GM18526 (cell line): ENCODE data around the gene SERPINH1.

Source experiments
- POLR2A ChIP-seq: IDR thresholded peaks from 3 replicates; pipeline ENCODE4 v1.6.1; 2011; ENCODE audit not compliant: insufficient read length; ENCODE audit errors: extremely low read depth

Gene SERPINH1

DNA sequence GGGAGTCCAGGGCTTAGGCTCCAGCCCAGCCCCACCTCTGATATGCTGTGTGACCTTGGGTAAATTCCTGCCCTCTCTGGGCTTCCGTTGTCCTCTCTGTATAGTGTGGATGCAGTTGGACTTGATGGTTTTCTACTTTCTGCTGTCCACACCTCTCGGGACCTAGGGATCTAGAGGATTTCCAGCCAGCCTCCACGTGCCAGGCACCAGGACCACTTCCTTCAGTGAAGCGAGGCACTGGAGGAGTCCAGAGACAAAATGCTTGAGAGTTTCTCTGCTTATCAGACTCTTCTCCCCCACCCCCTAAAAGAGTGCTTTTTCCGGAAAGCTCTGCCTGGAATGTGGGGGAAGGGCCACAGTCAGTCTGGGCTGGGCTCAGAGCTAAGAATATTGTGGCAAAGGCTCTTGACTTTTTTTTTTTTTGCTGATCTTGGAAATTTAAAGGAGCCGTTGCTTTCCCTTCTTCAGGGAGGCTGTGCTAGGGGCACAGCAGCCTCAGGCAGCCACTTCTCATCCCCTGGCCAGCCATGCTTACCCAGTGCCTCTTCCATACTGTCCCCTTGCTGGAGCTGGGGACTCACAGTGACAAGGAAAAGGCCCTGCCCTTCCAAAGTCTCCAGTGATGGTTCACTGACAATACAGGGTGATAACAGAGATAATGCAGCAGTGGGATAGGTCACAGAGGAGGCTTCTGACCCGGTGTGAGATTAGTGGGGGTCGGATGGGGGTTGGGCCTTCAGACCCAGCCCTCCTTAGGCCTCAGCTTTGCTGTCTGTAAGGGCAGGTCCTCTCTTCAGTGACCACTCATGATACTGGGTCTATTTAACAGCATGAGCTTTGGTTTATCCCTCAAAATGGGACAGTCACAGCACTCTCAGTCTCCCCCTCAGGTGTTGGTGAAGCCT, 2.9 kb upstream of the SERPINH1 start:
- TF ChIP-seq POLR2A, result no peak

DNA sequence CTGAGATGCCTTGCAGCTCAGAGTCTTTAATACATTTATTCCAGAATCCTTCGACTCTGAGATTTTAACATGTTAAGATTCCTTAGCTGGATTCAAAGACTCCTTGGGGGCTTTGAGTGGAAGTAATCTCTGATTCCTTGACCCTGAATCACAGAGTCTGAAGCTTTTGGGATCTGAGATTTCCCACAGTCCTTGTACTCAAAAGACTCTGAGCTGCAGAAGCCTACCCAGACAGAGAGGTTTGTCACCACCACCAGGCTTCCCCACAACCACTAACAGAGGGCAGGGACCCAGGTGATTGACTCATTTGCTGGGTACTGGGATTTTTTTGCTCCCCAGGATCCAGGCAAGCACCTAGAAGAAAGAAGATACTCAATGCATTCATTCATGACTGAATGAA, 1.4 kb upstream of the SERPINH1 start:
- TF ChIP-seq POLR2A, result no peak

DNA sequence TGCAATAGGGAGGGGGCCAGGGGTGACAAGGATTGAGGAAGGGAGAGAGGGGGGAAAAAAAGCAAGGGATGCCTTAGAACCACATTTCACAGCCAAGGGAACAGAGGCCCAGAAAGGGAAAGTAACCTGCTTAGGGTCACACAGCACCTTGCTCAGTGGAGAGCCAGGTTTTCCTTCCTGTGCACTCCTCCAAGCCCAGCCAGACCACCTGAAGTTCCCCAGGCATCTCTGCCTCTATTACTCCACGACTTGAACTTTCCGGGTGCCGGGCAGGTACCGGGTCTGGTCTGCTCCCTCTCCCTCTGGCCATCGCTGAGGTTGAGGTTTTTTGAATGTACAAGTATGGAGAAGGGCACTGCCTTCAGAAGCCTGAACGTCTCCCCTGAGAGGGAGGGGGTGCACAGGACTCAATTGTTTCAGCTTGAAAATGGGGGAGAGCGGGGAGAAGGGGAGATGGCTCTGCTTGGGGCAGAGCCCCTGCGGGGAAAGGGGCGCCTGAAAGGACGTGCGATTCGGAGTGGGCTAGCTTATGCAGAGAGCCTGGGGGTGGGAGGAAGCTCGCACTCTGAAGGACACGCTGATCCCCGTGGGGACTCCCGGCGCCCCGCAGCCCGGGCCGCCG, 516 bp upstream of the SERPINH1 start:
- no peak for TF ChIP-seq POLR2A

DNA sequence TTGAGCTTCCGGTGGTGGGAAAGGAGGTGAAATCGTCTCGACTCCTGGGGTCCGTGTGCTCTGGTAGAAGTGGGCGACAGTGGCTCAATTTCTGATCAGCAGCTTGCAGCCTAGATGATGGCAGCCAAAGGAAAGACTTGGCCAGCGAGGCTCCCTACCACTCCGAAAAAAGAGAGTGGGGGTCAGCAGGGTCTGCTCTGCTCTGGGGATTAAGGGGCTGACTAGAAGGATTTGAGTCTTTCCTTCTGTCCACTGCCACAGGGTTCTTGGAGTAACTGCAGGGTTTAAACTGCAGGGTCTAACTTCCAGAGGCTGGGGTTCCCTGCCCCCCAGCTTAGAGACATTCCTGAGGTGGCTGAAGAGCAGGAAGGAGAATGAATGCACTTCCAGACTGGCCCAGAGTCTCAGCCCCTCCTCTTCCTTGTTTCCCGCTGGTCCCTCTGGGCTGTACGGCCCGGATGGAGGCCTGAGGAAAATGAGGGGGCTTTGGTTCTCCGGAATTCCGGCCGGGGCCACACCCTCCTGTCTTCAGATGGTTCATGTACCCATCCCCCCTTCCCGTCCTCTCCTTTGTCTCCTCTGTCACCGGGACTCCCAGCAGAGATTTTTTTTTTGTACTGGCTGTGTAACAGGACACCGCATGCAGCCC, 907 bp downstream of the SERPINH1 start:
- TF ChIP-seq POLR2A, result no peak

DNA sequence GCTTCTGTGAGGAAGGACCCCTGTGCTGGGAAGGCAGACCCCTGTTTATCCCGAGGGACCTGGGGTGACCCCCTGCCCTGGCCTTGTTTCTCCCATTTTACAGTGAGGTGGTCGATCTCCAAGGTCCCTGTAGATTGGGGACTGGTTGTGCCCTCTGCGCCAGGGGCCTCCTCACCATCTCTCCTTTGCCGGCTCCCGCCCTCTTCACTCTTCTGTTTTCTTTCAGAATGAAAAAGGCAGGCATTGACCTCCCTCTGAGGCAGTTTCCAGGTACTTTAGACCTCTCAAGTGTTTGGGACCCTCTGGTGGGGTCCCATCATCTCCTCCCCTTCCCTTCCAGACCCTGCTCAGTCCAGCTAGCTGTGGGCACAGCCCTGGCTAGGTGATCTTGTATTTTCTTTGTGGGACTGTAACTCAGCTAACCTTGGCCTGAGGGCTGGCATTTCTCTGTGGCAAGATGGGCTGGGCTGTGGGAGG, 1.5 kb downstream of the SERPINH1 start:
- TF ChIP-seq POLR2A, result no peak

DNA sequence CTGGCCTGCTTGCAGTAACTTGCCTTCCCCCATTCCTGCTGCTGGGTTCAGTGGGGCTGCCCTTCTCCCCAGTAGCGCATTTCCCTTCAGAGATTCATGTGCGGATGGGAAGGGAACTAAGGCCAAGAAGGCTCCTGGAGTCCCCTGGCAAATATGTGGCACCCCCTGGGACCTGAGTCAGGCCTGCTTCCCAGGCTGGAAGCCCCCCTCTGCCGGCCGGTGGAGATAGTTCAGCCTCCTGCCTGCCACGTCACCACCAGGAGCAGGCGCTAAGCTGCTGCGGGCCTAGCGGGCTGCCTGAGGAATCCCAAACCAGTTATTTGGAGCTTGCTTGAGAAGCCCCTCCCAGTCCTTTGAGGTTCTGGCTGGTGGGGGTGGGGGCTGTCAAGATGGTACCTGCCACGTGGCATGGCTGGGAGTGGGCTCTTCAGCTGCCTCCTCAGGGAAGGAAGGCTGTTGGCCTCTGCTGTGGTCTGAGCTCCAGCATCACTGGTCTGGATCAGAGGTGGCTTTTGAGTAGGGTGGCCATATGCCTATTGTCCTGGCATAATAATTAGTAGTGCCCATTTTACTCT, 2.0 kb downstream of the SERPINH1 start:
- no peak for TF ChIP-seq POLR2A

GRCh38 chr11:75565221-75565814, 3.3 kb downstream of the SERPINH1 start:
- no peak for TF ChIP-seq POLR2A

- TF ChIP-seq POLR2A, result no peak
Observed at GRCh38 chr11:75565916-75566762, 4.1 kb downstream of the SERPINH1 start.

- no peak for TF ChIP-seq POLR2A
Observed at GRCh38 chr11:75566763-75567279, 4.8 kb downstream of the SERPINH1 start.

DNA sequence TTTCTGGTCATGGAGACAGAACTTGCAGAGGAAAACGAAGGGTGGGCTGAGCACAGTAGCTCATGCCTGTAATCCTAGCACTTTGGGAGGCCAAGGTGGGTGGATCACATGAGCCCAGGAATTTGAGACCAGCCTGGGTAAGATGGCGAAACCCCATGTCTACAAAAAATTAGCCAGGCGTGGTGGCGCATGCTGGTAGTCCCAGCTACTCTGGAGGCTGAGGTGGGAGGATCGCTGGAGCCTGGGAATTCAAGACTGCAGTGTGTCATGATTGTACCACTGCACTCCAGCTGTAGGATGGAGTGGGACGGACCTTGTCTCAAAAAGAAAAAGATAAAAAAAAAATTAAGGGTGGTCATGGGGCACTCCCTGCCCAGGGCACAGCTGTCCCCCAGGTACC, 5.9 kb downstream of the SERPINH1 start:
- no peak for TF ChIP-seq POLR2A

- no peak for TF ChIP-seq POLR2A
Observed at GRCh38 chr11:75568616-75569219, 6.7 kb downstream of the SERPINH1 start.

- no peak for TF ChIP-seq POLR2A
Observed at GRCh38 chr11:75570559-75571139, 8.6 kb downstream of the SERPINH1 start.

- no peak for TF ChIP-seq POLR2A
Observed at GRCh38 chr11:75571625-75572024, 9.6 kb downstream of the SERPINH1 start.

- no peak for TF ChIP-seq POLR2A
Observed at GRCh38 chr11:75572744-75573143, 10.7 kb downstream of the SERPINH1 start.
